GM12878 (cell line): ENCODE data around the gene AFMID.

ENCODE experiments used
- RELA ChIP-seq: fragments of 450-650 bp; IDR thresholded peaks from 2 replicates; pipeline ENCODE4 v1.8.0; 2014; ENCODE audit warnings: borderline replicate concordance; ENCODE audit not compliant: partially characterized antibody
- SREBF1 ChIP-seq: IDR thresholded peaks from 2 replicates; pipeline ENCODE4 v1.6.1; 2012; ENCODE audit warnings: mild to moderate bottlenecking, low read length

GRCh38 chr17:78164748-78165607 is 22.2 kb upstream of the AFMID start:
- TF ChIP-seq SREBF1 (no peak), RELA (no peak)
